HG03064 (cell line): ENCODE data around the gene RAC3.

Experiments
- ATAC-seq: cut with Tn5 transposase; IDR thresholded peaks from one replicate; pipeline ENCODE4 v1.9.1; 2021; ENCODE audit warnings: low read depth; ENCODE audit not compliant: unreplicated experiment

RAC3 gene

GRCh38 chr17:82065193-82065637 lies 33.7 kb downstream of the RAC3 start:
- ATAC-seq, result no peak

GRCh38 chr17:82065638-82066303 lies 34.3 kb downstream of the RAC3 start, which contains the start of gene DUS1L:
Gene DUS1L (minus strand): TSS chr17:82065804. CDS start chr17:82065059, 745 bp downstream.
- no peak for ATAC-seq

DNA sequence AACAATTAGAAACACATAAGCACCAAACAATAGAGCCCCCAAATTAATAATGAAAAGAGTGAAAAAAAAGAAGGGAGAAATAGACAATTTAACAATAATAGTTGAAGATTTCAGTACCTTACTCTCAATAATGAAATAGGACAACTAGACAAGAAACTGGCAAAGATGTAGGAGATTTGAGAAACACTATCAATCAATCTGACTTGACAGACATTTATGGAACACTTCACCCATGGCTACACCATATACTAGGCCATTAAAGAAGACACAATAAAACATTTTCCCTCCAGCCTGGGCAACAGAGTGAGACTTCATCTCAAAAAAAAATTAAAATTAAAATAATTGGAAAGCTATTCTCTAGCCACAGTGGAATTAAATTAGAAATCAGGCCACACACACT lies 39.1 kb downstream of the RAC3 start:
- no peak for ATAC-seq

DNA sequence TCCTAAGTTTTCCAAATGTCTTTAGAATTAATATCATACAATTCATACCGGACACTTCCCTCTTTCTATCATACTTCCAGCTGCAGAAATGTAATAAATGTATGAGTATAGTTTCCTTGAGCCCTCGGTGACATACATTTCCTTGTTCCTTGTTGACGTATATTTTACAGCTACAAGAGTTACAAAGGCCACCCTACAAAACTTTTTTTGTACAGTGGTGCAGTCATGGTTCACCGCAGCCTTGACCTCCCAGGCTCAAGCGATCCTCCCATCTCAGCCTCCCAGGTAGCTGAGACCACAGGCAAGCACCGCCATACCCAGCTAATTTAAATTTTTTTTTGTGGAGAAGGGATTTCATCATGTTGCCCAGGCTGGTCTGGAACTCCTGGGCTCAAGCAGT lies 41.3 kb downstream of the RAC3 start:
- no peak for ATAC-seq

DNA sequence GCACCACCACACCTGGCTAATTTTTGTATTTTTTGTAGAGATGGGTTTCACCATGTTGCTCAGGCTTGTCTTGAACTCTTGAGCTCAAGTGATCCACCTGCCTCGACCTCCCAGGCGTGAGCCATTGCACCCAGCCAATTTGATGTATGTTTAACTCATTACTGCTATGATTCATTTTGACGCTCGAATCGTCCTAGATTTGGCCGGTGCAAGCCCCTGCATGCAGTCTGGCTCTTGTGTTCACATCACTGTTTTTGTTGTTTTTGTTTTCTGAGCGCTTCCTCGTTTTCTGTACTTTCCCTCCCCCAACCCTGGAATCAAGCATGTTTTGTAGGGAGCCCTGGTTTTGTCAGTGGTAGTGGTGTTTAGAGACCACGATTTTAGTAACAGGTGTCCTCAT lies 42.0 kb downstream of the RAC3 start:
- ATAC-seq, result no peak

DNA sequence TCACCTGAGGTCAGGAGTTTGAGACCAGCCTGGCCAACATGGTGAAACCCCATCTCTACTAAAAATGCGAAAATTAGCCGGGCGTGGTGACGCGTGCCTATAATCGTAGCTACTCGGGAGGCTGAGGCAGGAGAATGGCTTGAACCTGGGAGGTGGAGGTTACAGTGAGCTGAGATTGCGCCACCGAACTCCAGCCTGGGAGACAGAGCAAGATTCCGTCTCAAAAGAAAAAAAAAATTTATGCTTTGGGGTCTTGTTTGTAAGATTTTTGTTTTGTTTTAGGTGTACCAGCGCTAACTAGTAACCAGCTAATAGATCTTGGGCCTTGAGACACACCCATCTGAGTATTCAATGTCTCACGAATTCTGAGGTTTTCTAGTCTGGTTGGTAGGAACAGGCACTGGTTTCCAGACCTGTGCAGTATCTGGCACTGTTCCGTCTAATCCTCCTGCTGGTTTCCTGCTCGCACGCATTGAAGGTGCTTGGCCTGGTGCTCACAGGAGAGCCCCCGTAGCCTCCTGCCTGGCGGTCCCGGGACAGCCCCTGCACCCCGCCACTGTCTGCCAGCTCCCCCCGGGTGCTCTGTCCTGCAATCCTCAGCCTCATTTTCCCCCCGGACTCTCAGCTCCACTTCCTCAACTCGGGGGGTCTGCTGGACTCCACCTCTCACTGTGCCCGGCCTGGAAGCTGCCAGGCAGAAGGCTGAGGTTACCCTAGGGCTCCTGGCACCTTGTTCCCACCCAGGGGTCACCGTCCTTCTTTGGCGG lies 44.7 kb downstream of the RAC3 start:
- ATAC-seq, result no peak

DNA sequence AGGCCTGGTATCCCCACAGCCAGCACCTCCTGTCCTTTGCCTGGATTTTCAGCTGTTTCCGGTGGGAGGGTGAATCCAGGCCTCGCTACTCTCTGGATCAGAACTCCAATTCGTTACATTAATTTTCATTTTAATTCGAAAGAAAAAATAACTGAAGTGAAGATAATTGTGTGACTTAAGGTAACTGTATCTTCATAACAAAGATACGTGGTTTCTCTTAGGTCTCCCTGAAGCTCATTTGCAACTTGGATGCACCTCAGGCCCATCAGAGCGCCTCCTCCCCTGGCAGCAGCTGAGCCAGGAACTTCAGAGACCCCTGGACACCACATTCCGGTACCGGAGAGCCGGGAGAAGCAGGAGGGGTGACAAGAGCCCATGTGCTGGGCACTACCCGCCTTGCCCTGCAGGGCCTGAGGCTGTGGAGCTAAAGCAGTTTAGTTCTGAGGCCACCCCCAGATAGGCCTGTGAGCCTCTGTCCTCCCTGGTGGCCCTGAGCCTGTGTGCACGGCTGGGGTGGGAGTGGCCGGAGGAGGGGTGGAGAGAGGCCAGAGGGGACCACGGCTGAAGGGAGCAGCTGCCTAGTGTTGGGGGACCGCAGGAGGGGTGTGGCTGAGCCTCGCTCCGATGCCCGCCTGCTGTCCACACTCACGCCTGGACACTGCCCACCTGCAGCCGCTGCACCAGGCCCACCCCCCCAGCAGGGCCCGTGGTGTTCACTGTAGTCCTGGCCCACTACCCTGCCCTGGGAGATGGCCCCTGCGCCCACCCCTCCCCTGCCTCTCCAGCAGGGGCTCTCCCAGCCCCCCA lies 45.5 kb downstream of the RAC3 start:
- ATAC-seq, result no peak

GRCh38 chr17:82077617-82078358 lies 46.3 kb downstream of the RAC3 start:
- ATAC-seq, result no peak

DNA sequence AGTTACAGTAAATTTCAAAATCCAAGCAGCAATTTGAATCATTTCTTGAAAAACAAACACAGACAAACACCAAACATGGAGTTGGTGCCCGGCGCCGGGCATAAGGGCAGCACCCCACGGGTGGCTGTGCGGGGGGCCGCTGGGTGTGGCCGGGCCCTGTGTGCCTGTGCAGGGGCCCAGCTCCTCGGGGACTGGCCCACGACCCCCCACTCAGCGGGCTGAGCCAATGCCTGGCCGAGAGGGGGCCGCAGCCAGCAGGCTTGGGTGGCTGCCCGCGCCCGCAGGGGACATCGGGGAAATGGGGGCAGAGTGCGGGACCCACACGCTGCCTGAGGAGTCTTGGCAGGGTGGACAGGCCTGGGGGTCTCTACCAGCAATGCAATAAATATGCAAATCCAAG lies 47.0 kb downstream of the RAC3 start:
- no peak for ATAC-seq

DNA sequence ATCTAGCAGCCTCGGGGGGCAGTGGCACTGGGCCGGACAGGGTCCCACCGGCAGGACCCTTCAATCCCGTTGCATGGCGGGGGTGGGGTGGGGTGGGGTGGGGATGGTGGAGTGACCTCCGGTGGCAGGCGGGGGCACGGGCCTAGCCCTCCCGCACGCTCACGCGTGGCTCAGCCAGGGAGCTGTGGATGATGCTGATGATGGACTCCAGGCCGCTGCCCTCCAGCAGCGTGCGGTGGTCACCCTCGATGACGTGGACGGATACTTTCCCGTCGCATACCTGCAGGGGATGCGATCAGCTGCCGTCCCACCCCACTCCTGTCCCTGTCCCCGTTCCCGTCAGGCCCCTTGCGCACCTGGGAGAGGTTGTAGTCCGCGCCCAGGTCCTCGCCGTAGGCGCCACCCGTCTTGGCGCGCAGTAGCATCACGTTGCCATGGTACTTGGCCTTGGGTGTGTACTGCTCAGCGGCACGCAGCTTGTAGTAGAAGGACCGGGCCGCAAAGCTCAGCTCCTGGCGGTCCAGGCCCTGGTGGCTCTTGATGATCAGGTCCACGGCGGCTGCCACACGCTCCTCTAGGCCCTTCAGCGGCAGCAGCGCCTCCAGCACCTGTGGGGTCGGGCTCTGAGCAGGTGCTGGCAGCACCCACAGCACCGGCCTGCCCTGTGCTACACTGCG lies 47.7 kb downstream of the RAC3 start:
- ATAC-seq, result no peak

DNA sequence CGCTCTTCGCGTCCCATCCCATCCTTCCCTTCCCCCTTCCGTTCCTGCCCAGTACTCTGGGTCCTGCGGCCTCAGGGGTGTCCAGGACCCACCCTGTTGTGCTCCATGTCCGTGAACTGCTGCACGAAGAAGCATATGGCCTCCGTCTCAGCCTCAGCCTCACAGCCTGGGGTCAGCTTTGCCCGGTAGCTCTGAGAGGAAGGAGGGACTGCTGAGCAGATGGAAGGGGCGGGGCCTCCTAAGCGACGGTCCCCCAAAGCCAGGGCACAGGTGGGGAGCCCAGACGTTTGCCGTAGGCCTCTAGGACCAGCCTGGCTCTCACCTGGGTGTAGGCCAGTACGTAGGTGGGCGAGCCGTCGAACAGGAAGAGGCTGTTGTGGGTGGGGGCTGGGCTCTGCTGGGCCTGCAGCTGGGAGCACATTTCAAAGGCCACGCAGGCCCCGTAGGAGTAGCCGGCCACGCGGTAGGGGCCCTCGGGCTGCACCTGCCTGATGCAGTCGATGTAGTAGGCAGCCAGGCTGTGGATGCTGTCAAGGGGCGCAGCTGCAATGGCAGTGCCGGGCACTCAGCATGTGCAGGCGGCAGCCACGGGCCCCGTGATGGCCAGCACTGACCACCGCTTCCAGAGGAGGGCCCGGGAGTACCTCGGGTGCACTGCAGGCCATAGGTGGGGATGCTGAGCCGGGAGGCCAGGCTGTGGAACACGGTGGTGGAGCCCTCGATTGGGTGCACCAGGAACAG lies 48.7 kb downstream of the RAC3 start:
- ATAC-seq, result no peak

GRCh38 chr17:82080789-82081464 lies 49.4 kb downstream of the RAC3 start:
- no peak for ATAC-seq

DNA sequence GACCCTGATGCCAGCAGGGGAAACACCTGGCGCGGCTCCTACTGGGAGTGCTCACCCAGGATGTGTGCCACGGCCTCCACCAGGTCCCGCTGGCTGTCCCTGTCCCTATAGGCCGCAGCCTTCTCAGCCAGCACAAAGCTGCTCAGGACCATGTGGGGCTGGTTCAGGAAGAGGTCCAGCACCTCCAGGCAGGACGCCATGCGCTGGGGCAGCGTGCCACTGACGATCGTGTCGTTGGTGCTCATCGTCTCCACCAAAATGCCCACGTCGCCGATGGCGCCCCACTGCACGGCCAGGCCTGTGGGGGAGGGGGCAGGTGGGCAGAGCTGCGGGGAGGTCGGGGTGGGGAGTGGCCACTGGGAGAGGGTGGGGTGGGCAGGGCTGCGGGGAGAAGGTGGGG lies 50.1 kb downstream of the RAC3 start:
- ATAC-seq, result no peak

- ATAC-seq, result no peak
Measured at GRCh38 chr17:82081966-82082365, 50.5 kb downstream of the RAC3 start.

DNA sequence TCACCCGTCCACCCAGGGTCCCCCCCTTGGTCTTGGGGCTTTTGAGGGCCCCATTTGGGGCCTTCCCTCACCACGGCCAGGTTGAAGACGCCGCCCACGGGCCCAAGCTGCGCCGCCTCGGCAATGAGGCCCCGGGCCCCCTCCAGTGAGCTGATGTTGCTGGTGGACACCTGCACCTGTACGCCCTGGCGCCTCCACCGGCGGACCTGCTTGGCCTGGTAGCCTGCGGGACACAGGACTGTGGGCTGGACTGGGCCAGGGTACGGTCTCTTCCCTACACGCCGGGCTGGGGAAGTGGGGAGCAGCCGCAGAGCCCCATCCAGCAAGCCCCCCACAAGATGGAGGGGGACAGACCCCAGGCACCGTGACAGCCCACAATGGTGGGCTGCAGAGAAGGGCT lies 51.0 kb downstream of the RAC3 start:
- ATAC-seq, result no peak

- ATAC-seq, result no peak
Measured at GRCh38 chr17:82083009-82083408, 51.5 kb downstream of the RAC3 start.
